SK-MEL-5 (cell line): ENCODE data around the gene ONECUT3. TPM values are rescaled to one million over a fixed set of nuclear protein-coding genes. Genes with fewer than 3 reads are reported as not detected.

Source experiments
- DNase-seq: peaks from one replicate; pipeline ENCODE4 v3.0.0-alpha.2; 2016; ENCODE audit warnings: low read depth, low spot score
- in situ Hi-C: cut with HindIII; loops from 2 replicates; pipeline ENCODE4 v1.10.0; 2016; ENCODE audit warnings: low sequenced_read_pairs, high pct_unique_total_duplicates, low pct_unique_long_range_greater_than_20kb
- small RNA-seq, 2 experiments: library from RNA; depleted of rRNA; stranded (forward); fragments of <200 nt; gene quantifications; one replicate each; pipeline ENCODE3, GENCODE V24; 2014
- total RNA-seq: library from RNA; depleted of rRNA; stranded (reverse); fragments of >200 nt; shearing (Covaris generic); gene quantifications from 2 replicates; pipeline ENCODE4 v1.2.3, GENCODE V29; 2014; rRNA removed

Gene ONECUT3
- total RNA-seq, 1 experiment from 2014 or later = not detected

DNA sequence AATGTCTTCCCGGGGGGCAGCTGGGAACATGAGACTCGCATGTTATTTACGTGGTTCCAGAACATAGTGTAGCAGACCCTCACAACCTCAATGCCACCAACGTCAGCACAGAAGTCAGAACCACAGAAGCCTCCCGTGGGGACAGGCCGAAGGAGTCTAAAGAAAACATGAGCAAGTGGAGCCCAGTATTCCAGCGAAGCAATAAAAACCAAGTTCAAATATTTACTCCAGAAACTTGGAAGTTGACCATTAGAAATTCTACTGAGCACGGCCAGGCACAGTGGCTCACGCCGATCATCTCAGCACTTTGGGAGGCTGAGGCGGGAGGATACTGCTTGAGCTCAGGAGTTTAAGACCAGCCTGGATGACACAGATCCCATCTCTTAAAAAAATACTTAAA, 76.7 kb downstream of the ONECUT3 start:
- in situ Hi-C loops = no loop called here

DNA sequence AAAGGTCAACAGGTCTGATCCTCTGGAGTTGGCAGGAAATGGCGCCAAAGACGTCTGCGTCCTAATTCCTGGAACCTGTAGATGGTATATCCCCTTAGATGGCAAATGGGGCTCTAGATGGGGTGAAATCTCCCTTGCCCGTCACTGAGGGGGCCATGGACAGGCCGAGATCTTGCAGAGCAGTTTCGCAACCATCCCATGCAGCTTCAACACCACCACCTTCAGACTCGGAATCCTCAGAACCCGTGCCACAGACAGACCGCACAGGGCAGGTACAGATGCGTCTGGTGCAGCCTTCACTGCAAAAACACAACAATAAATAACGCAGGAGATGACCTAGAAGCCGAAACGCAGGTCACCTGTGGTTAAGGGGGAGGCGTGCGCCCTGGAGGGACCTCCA, 77.3 kb downstream of the ONECUT3 start:
- no peak for DNase-seq
- in situ Hi-C loops = no loop called here

More for the DNA sequence above, 76.7 kb downstream of the ONECUT3 start:
- no peak for DNase-seq

Small RNAs within 50 kb of the gene (small RNA-seq; reads per million reads assigned to genes)
- 0 reads per million in 2 experiments for gene RF00017

Other genes with a start within 250 kb of the ONECUT3 start
- 2.8 and 4.4 TPM in 2 replicates for gene ADAMTSL5, start 240.5 kb upstream of the ONECUT3 start, total RNA-seq
- gene PLK5, start 229.4 kb upstream of the ONECUT3 start, total RNA-seq = not detected in 2 replicates
- 7.9 and 11.6 TPM in 2 replicates for gene MEX3D, start 185.2 kb upstream of the ONECUT3 start, total RNA-seq
- 76.4 and 84.2 TPM in 2 replicates for gene MBD3, start 160.6 kb upstream of the ONECUT3 start, total RNA-seq
- gene UQCR11, start 148.0 kb upstream of the ONECUT3 start, total RNA-seq = 150 and 162 TPM in 2 replicates
- gene TCF3, start 100.9 kb upstream of the ONECUT3 start, total RNA-seq = 21.4 and 23.2 TPM in 2 replicates
- 1.4 and 2.0 TPM in 2 replicates for gene ATP8B3, start 58.8 kb downstream of the ONECUT3 start, total RNA-seq
- 4.2 and 4.3 TPM in 2 replicates for gene REXO1, start 95.0 kb downstream of the ONECUT3 start, total RNA-seq
- 7.1 and 10.0 TPM in 2 replicates for gene KLF16, start 110.1 kb downstream of the ONECUT3 start, total RNA-seq
- gene ABHD17A, start 132.0 kb downstream of the ONECUT3 start, total RNA-seq = 48.0 and 49.7 TPM in 2 replicates
- 2.6 and 3.0 TPM in 2 replicates for gene ADAT3, start 151.9 kb downstream of the ONECUT3 start, total RNA-seq
- gene SCAMP4, start 151.9 kb downstream of the ONECUT3 start, total RNA-seq = 38.5 and 41.7 TPM in 2 replicates
- 45.1 and 49.3 TPM in 2 replicates for gene CSNK1G2, start 187.7 kb downstream of the ONECUT3 start, total RNA-seq